Measurements from ENCODE around the gene ACIN1.

GRCh38 chr14:23056145-23056955, 38.6 kb downstream of the ACIN1 start:
- TF ChIP-seq CTCF (IDR thresholded peaks at IDR 0.05) (peak; percentile 17 to 22 (median 19)), POLR2A (IDR thresholded peaks at IDR 0.05) (no peak)

Data from ovary (tissue), 3 donors.